Effector memory CD4-positive, alpha-beta T cell (primary cell): ENCODE data around the gene CEACAM19.
A peak's percentile ranks its signal among the peaks of the same experiment; 100 is the strongest.

Experiments used
- DNase-seq, 3 donors: peaks; one replicate each; pipeline ENCODE4 v3.0.0-alpha.2; 2020
- H3K27ac ChIP-seq: 2 replicates; pipeline ENCODE4 v1.7.0; 2013; ENCODE audit warnings: mild to moderate bottlenecking, low read length, moderate library complexity; ENCODE audit not compliant: insufficient read depth, poor library complexity, severe bottlenecking
- H3K27me3 ChIP-seq: replicated peaks from 2 replicates; pipeline ENCODE4 v1.7.0; 2013; ENCODE audit warnings: mild to moderate bottlenecking, low read length; ENCODE audit not compliant: insufficient read depth, control insufficient read depth, poor library complexity, severe bottlenecking
- H3K36me3 ChIP-seq: 2 replicates; pipeline ENCODE4 v1.7.0; 2013; ENCODE audit warnings: mild to moderate bottlenecking, low read length, moderate library complexity; ENCODE audit not compliant: control insufficient read depth, insufficient read depth
- H3K4me1 ChIP-seq: 2 replicates; pipeline ENCODE4 v1.7.0; 2013; ENCODE audit warnings: low read length, mild to moderate bottlenecking; ENCODE audit not compliant: control insufficient read depth, insufficient read depth, poor library complexity, severe bottlenecking
- H3K4me3 ChIP-seq: 2 replicates; pipeline ENCODE4 v1.7.0; 2013; ENCODE audit warnings: low read length, low read depth, mild to moderate bottlenecking; ENCODE audit not compliant: insufficient read depth, poor library complexity, severe bottlenecking
- H3K9me3 ChIP-seq: 2 replicates; pipeline ENCODE4 v1.7.0; 2013; ENCODE audit warnings: mild to moderate bottlenecking, low read length, moderate library complexity; ENCODE audit not compliant: control insufficient read depth

The CEACAM19 gene

DNA sequence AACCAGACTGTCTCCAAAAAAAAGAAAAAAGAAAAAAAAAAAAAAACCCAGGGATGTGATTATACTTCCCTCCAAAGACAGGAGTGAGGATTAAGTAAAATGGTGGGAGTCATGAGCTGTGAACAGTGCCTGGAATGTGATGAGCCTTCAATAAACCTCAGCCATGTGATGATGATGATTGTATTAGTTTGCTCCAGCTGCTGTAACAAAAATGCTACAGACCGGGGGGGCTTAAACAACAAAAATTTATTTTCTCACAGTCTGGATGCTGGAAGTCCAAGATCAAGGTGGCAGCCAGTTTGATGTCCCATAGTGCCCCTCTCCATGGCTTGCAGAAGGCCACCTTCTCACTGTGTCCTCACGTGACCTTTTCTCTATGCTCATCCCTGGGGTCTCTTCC lies 36.5 kb upstream of the CEACAM19 start:
- H3K27ac ChIP-seq = no peak overlapping the region
- H3K27me3 ChIP-seq = no peaks in the 10 kb centered on the region
- no peaks in the 10 kb centered on the region for H3K36me3 ChIP-seq
- H3K4me3 ChIP-seq = no peak overlapping the region
- DNase-seq = no peak
- no peaks in the 10 kb centered on the region for H3K9me3 ChIP-seq
- no peaks in the 10 kb centered on the region for H3K4me1 ChIP-seq

DNA sequence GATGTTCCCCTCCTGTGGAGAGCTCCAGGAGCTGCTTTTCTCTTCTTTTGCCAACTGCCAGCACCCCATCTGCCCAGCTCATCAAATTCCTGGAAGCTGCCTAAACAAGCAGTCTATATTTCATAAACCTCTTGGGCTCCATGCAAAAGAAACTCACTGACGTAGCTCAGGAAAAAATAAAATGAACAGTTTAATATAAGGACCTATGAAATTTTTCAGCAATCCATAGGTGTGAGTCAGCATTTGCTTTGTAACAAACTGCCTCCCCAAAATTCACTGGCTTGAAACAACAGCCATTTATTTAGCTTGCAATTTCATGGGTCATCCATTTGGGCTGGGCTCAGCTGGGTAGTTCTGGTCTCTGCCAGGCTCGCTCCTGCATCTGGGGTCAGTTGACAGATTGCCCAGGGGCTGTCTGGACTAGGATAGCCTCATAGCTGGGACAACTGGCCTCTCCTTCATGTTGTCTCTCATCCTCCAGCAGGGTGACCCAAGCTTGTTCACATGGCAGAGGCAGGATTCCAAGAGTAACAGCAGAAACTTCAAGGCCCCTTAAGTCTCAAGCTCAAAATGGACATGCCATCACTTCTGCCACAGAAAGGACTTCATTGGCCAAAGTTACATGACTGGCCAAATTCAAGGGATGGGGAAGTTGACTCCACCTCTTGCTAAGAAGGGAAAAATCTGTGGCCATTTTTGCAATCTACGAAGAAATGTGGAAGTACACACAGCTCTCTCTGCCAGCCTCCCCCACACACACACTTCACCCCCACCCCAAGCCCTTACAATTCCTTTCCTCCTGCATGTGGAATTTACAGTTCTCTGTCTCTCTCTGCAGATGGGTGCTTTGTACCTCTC lies 35.5 kb upstream of the CEACAM19 start:
- Histone ChIP-seq H3K27ac (no peak overlapping the region), H3K9me3 (no peaks in the 10 kb centered on the region), H3K36me3 (no peaks in the 10 kb centered on the region), H3K27me3 (no peaks in the 10 kb centered on the region), H3K4me3 (no peak overlapping the region), H3K4me1 (no peaks in the 10 kb centered on the region)
- DNase-seq = no peak

DNA sequence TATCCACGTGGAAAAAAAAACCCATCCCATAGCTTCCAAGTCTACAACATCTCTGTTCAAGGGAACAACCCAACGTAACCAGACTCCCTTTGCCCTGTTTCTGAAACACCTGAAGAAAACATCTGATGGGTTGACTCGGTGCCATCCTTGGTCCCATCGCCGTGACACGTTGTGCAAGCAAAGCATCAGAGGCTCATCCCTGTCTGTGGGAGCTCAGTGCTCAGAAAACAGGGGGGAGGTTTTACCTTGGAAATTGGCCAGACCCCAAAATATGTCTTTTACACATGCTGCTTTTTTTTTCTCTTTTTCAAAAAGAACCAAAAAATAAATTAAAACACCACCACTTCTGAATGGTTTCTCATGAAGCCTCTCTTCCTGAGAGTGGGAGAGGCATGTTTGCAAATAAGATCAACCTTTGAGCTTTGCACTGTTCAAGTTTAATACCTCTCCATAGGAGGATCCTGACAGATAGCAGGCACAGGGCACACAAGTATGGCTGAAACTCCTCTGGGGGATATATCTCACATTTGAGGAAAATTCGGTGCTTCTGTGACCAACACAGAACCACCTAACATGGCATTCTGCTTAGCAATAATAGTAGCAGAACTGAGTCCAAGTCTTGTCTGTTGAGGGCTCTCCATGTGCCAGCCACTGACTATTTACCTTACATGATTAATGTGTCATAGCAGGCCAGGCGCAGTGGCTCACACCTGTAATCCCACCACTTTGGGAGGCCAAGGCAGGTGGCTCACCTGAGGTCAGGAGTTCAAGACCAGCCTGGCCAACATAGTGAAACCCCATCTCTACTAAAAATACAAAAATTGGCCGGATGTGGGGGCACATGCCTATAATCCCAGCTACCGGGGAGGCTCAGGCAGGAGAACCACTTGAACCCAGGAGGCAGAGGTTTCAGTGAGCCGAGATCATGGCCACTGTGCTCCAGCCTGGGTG lies 34.6 kb upstream of the CEACAM19 start:
- Histone ChIP-seq H3K36me3 (no peaks in the 10 kb centered on the region), H3K27ac (no peak overlapping the region), H3K4me3 (no peak overlapping the region), H3K9me3 (no peaks in the 10 kb centered on the region), H3K27me3 (no peaks in the 10 kb centered on the region), H3K4me1 (no peaks in the 10 kb centered on the region)
- no peak for DNase-seq

DNA sequence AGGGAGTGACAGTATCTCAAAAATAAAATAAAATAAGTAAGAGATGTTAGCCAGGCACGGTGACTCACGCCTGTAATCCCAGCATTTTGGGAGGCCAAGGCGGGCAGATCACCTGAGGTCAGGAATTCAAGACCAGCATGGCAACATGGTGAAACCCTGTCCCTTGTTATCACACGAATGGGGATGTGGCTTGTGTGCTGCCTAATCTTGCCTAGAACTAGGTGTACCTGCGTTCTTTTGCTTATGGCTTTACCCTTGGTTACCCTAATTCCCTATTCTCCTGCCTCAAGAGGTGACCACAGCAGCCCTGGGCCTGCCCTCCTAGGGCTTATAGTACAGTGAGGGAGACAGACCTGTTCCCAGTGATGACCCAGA lies 33.9 kb upstream of the CEACAM19 start:
- H3K27ac ChIP-seq = no peak overlapping the region
- H3K4me3 ChIP-seq = no peak overlapping the region
- H3K36me3 ChIP-seq = no peaks in the 10 kb centered on the region
- H3K27me3 ChIP-seq = no peaks in the 10 kb centered on the region
- DNase-seq = no peak
- no peaks in the 10 kb centered on the region for H3K9me3 ChIP-seq
- no peaks in the 10 kb centered on the region for H3K4me1 ChIP-seq

DNA sequence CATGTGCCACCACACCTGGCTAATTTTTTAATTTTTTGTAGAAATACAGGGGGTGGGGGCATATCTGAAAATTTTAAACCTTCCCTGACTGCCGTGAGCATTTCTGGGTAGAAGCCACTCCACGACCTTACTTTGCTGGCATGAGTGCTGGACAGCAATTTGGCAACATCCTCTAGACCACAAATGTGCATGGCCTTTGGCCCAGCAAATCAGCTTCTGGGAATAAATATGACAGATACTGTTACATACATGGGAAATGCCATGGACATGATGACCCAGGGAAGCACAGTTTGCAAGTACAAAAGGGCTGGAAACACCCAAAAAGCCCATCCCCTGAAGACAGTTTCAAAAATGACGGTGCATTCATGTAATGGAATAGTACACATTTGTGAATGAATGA lies 30.8 kb upstream of the CEACAM19 start:
- Histone ChIP-seq H3K36me3 (no peaks in the 10 kb centered on the region), H3K4me1 (no peaks in the 10 kb centered on the region), H3K27me3 (no peaks in the 10 kb centered on the region), H3K9me3 (no peaks in the 10 kb centered on the region), H3K4me3 (no peak overlapping the region), H3K27ac (no peak overlapping the region)
- no peak for DNase-seq

DNA sequence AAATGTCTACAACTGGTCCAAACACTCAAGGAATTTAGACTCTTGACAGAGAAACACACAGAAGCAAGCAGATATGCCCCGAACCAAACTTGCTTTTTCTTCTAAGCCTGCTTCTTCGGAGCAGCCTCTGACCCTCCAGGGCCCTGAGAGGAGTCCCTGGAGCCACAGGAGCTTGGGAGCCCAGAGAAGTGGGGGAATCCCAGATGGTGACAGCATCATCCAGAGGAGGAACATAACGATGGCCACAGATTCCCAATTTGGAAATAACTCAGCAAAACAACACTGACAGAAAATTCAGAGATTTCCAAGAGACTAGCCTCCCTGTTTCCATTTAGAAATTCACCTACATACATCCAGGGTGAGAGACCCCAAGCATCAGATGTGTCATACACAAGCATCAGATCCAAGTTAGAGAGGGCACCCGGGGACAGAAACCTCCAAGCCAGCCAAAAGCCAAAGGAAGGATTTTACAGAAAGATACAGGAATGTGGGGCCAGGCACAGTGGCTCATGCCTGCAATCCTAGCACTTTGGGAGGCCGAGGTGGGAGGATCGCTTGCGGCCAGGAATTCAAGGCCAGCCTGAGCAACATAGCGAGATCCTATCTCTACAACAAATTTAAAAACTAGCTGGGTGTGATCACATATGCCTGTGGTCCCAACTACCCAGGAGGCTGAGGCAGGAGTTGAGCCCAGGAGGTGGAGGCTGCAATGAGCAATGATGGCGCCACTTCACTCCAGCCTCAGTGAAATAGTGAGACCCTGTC lies 29.6 kb upstream of the CEACAM19 start:
- no peaks in the 10 kb centered on the region for H3K36me3 ChIP-seq
- H3K9me3 ChIP-seq = no peaks in the 10 kb centered on the region
- no peak for DNase-seq
- peaks cover 9% of the 10 kb centered on the region for H3K27me3 ChIP-seq
- no peaks in the 10 kb centered on the region for H3K4me1 ChIP-seq
- H3K4me3 ChIP-seq = no peak overlapping the region
- no peak overlapping the region for H3K27ac ChIP-seq

DNA sequence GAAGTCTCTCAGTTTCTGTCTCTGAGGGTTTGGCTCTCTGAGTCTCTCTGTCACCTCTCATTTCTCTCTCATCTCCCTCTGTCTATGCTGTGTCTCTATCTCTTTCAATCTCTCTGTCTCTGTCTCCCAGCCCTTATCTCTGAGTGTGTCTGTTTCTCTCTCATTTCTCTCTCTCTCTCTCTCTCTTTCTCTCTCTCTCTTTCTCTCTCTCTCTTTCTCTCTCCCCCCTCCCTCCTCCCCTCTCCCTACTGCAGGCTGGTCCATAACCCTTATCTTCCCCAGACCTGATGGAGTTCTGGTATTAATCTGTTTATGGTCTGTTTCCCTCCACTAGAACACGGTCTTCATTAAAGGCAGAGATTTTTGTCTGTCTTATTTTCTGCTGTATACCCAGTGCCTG lies 28.9 kb upstream of the CEACAM19 start:
- Histone ChIP-seq H3K27me3 (peaks cover 9% of the 10 kb centered on the region), H3K27ac (no peak overlapping the region), H3K9me3 (no peaks in the 10 kb centered on the region), H3K36me3 (no peaks in the 10 kb centered on the region), H3K4me1 (no peaks in the 10 kb centered on the region), H3K4me3 (no peak overlapping the region)
- no peak for DNase-seq

DNA sequence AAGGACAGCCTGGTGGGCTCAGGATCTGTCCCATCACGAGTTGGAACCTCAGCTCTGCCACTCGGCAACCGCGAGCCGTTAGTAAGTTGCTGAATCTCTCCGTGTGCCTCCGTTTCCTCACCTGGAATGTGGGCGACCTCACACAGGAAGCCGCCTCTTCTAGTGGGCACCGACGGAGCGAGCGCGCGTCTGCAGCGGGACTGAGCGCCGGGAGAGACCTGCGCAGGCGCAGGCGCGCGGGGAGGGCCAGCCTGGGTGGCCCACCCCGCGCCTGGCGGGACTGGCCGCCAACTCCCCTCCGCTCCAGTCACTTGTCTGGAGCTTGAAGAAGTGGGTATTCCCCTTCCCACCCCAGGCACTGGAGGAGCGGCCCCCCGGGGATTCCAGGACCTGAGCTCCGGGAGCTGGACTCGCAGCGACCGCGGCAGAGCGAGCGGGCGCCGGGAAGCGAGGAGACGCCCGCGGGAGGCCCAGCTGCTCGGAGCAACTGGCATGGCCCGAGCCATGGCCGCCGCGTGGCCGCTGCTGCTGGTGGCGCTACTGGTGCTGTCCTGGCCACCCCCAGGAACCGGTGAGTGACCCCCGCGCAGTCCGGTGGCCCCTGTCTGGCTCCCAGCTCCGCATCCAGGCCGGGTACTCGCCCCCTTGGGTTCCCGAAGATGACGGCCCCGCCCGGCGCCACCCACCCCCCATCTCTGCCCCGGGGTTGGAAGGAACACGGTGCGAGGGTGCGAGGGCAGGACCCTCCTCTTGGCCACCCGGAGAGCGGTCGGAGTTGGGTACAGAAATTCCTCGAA lies 27.5 kb upstream of the CEACAM19 start, which contains the start of gene PVR:
Gene PVR (plus strand): TSS at position 306 of the 797 bp plus-strand sequence. CDS start 187 bp downstream, at position 493.
- peaks cover 9% of the 10 kb centered on the region for H3K27me3 ChIP-seq
- peak within 1 kb of the TSS; percentile 51 for H3K4me3 ChIP-seq
- no peaks in the 10 kb centered on the region for H3K9me3 ChIP-seq
- no peaks in the 10 kb centered on the region for H3K36me3 ChIP-seq
- H3K27ac ChIP-seq = no peak within 1 kb of the TSS
- no peak for DNase-seq
- H3K4me1 ChIP-seq = no peaks in the 10 kb centered on the region

DNA sequence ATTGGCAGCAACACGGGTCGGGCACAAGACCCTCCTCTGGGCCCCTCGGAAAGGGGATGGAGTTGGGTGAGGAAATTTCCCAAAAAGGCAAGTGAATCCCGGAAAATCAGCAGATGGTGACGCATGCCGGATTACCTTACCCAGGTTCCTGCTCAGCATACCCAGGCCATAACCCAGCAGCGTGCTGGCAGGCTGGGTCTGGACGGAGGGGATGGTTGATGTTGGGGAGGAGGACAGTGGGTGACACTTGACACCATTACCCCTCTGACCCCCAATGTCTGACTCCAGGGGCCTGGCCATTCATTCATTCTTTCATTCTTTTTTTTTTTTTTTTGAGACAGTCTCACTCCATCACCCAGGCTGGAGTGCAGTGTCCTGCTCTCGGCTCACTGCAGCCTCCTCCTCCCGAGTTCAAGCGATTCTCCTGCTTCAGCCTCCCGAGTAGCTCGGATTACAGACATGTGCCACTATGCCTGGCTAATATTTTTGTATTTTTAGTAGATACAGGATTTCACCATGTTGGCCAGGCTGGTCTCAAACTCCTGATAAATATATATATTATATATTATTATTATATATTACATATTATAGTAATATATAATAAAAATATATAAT lies 26.8 kb upstream of the CEACAM19 start:
- Histone ChIP-seq H3K4me3 (peak overlapping the region; percentile 51), H3K4me1 (no peaks in the 10 kb centered on the region), H3K36me3 (no peaks in the 10 kb centered on the region), H3K27ac (no peak overlapping the region), H3K9me3 (no peaks in the 10 kb centered on the region), H3K27me3 (peaks cover 9% of the 10 kb centered on the region)
- no peak for DNase-seq
